Stomach (tissue), 4 donors: ENCODE measurements around the gene MARCHF10.

Experiments
- CTCF ChIP-seq, 7 experiments: fragments of 450-650 bp in 4 of 7; fragments of 200-600 bp in 3 of 7; sonication (generic) in 3 of 7; IDR thresholded peaks; one replicate each; pipeline ENCODE4 v1.5.1; 2016 to 2019; ENCODE audit warnings: antibody characterized with exemption in 7 of 7, control low read depth in 2 of 7, mild to moderate bottlenecking in 1 of 7
- POLR2A ChIP-seq, 4 donors: fragments of 450-650 bp; IDR thresholded peaks; one replicate each; pipeline ENCODE4 v1.6.1; 2016; ENCODE audit warnings: antibody characterized with exemption in 4 of 4, control low read depth in 2 of 4, mild to moderate bottlenecking in 1 of 4, moderate library complexity in 1 of 4
- POLR2AphosphoS5 ChIP-seq, 3 donors: sonication (generic); formaldehyde crosslinking; IDR thresholded peaks; one replicate each; pipeline ENCODE4 v1.6.1; 2016; ENCODE audit warnings: antibody characterized with exemption in 3 of 3

GRCh38 chr17:62715882-62716390 is 92.2 kb downstream of the MARCHF10 start:
- TF ChIP-seq CTCF (IDR thresholded peaks at IDR 0.05), result no peak
- no peak for TF ChIP-seq POLR2AphosphoS5 (IDR thresholded peaks at IDR 0.05)
- TF ChIP-seq POLR2A (IDR thresholded peaks at IDR 0.05), result no peak
